AG04450 (cell line): ENCODE results near the gene YWHAB. TPM values are rescaled to one million over a fixed set of nuclear protein-coding genes. Genes with fewer than 3 reads are reported as not detected.

Experiments
- CTCF ChIA-PET: fragments of 300-600, 350-600 bp; formaldehyde crosslinking; extraction: SDS; loops from one replicate; lab custom pipeline; 2022; ENCODE audit warnings: antibody characterized with exemption, inconsistent platforms; lab: Charles Lee
- POLR2A ChIA-PET: fragments of 350-600 bp; formaldehyde crosslinking; extraction: SDS; loops from one replicate; lab custom pipeline; 2021; ENCODE audit warnings: antibody characterized with exemption, inconsistent platforms; lab: Yijun Ruan, JAX
- DNase-seq: peaks from one replicate; pipeline ENCODE4 v3.0.0-alpha.2; 2011; ENCODE audit warnings: low read depth, low spot score
- H3K27ac ChIP-seq: one replicate; pipeline ENCODE4 v1.5.1; 2012; ENCODE audit warnings: low read depth, low read length, control low read depth
- H3K27me3 ChIP-seq: one replicate; pipeline ENCODE4 v1.6.0; 2012; ENCODE audit warnings: low read length; ENCODE audit not compliant: control insufficient read depth, insufficient read depth
- H3K4me3 ChIP-seq: 2 replicates; pipeline ENCODE4 v1.5.1; 2011; ENCODE audit warnings: mild to moderate bottlenecking, low read depth, low read length, control low read depth
- H3K9me3 ChIP-seq: 2 replicates; pipeline ENCODE4 v1.5.1; 2012; ENCODE audit warnings: low read length; ENCODE audit not compliant: control insufficient read depth, insufficient read depth
- polyA plus RNA-seq: library from polyadenylated mRNA; depleted of rRNA; stranded (reverse); fragments of >200 nt; gene quantifications from 2 replicates; pipeline ENCODE4 v1.2.3, GENCODE V29; 2011
- TF ChIP-seq, protein P1 (sequence below): IDR thresholded peaks from 2 replicates; pipeline ENCODE4 v1.5.1; 2011; ENCODE audit warnings: low read depth, low read length, control low read depth, inconsistent platforms

Gene YWHAB
- polyA plus RNA-seq, 1 experiment: 178 TPM

DNA sequence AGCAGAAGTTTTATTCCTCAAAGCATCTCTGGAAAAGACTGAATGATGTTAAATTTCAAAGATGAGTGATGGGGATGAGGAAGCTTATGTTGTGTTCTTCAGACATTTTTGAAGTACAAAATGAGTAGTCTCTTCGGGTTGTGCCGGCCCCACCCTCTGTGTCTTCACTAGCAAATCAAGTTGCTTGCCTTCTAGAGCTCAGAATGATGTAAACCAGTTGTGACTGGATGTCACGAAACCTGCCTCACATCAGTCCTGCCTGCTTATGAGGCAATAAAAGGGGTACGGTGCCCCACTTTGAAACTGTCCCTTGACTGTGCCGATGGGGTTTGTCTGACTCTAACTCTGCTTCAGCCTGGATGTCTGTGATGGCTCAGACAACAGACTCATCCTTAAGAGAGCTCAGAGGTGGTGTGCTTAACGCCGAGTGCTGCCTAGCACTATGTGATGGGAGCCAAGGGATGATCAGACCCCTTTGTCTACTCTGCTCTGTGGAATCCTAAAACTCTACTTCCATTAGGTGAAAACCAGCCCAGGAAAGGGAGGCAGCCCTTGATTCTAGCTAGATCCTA, 55.7 kb downstream of the YWHAB start:
- CTCF ChIA-PET: interaction anchor here (1.0 kb wide), 2 partner anchors 155 to 350 kb away, joined by 4 read pairs; no protein-coding TSS in a partner anchor
- POLR2A ChIA-PET: no interaction called here

DNA sequence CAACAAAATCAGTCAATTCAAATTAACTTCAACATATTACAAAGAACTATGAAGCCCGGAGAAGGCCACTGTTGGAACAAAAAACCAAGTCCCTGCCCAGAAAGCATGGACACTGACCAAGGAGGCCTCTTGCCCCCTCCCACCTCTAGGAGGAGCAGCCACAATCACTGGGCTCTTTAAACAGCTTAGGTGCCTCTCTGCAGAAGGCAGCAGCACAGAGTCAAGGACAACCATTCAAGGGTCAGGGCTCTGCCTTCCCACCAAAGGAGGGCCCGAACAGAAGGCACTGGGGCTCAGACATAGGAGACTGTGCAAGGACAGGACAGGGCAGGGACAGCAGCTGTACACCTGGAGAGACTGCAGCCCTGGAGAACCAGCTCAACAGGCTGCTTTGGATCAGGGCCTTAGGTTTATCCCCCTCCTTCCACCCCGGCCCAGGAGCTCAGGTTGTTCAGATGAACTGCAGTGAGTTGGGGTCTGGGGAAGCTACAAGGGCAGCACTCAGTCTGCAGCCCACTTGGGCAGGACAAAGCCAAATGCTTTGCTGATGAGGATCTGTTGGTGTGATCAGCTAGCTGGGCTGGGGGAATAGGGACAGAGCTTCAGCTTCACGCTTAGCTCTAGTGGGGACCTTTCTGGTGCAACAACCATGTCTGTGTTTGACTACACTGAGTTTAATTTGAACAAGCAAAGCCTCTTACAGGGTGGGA, 56.9 kb downstream of the YWHAB start:
- H3K4me3 ChIP-seq: no peak overlapping the region
- ChIA-PET POLR2A (interaction anchor here (0.8 kb wide), 1 partner anchor 9 kb away, joined by 3 read pairs; no protein-coding TSS in a partner anchor), CTCF (interaction anchor here (0.7 to 0.9 kb wide), 2 partner anchors 153 to 348 kb away, joined by 3 to 4 read pairs; no protein-coding TSS in a partner anchor)
- H3K9me3 ChIP-seq: no peaks in the 10 kb centered on the region
- DNase-seq: no peak
- TF ChIP-seq, protein P1, sequence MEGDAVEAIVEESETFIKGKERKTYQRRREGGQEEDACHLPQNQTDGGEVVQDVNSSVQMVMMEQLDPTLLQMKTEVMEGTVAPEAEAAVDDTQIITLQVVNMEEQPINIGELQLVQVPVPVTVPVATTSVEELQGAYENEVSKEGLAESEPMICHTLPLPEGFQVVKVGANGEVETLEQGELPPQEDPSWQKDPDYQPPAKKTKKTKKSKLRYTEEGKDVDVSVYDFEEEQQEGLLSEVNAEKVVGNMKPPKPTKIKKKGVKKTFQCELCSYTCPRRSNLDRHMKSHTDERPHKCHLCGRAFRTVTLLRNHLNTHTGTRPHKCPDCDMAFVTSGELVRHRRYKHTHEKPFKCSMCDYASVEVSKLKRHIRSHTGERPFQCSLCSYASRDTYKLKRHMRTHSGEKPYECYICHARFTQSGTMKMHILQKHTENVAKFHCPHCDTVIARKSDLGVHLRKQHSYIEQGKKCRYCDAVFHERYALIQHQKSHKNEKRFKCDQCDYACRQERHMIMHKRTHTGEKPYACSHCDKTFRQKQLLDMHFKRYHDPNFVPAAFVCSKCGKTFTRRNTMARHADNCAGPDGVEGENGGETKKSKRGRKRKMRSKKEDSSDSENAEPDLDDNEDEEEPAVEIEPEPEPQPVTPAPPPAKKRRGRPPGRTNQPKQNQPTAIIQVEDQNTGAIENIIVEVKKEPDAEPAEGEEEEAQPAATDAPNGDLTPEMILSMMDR: no peak
- H3K27ac ChIP-seq: no peak overlapping the region
- H3K27me3 ChIP-seq: no peaks in the 10 kb centered on the region

More for the DNA sequence above, 55.7 kb downstream of the YWHAB start:
- Histone ChIP-seq H3K4me3 (no peak overlapping the region), H3K27me3 (no peaks in the 10 kb centered on the region), H3K27ac (no peak overlapping the region), H3K9me3 (no peaks in the 10 kb centered on the region)
- no peak for DNase-seq
- TF ChIP-seq, protein P1: no peak

DNA sequence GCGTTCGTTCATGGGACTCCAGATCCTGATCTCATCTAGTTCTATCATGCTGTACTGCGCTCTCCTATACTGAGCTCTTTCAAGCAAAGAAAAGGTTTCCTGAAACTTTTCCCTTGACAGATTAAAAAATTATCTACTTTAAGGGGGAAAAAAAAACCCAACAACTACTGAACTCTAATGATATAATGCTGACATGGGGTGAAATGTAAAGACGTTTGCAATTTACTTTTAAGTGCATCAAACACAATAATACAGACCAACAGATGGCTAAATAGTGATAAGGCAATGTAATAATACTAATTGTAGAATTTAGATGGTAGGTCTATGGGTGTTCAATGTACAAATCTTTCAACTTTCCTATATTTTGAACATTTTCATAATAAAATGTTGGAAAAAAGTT, 58.3 kb downstream of the YWHAB start:
- Histone ChIP-seq H3K4me3 (no peak overlapping the region), H3K27me3 (no peaks in the 10 kb centered on the region), H3K9me3 (no peaks in the 10 kb centered on the region), H3K27ac (no peak overlapping the region)
- TF ChIP-seq, protein P1: no peak
- ChIA-PET CTCF (no interaction called here), POLR2A (no interaction called here)
- DNase-seq: no peak

DNA sequence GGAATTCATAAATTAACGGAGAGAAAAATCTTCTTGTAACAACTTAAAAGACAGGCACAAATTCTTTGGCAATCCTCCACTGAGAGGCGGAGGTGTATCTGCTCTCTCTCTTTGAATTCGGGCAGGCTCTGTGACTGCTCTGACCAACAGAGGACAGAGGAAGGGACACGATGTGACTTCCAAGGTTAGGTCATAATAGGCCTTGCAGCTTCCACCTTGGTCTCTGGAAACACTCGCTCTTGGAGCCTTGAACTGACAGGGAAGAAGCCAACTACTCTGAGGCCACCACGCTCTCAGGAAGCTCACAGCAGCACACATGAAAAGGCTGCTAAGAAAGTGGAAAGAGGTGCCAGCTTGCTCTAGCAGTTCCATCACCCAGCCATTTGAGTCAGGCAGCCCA, 59.8 kb downstream of the YWHAB start:
- TF ChIP-seq, protein P1: no peak
- ChIA-PET POLR2A (no interaction called here), CTCF (no interaction called here)
- no peaks in the 10 kb centered on the region for H3K27me3 ChIP-seq
- H3K9me3 ChIP-seq: no peaks in the 10 kb centered on the region
- no peak overlapping the region for H3K4me3 ChIP-seq
- no peak overlapping the region for H3K27ac ChIP-seq
- DNase-seq: no peak
